Measurements from ENCODE around the gene FBH1.
A peak's percentile ranks its signal among the peaks of the same experiment; 100 is the strongest.
"Not testable (repeated sequence)": the region's sequence is repeated elsewhere in the genome, so short reads cannot be mapped to it uniquely, and the experiment has no call there.

FBH1 gene

DNA sequence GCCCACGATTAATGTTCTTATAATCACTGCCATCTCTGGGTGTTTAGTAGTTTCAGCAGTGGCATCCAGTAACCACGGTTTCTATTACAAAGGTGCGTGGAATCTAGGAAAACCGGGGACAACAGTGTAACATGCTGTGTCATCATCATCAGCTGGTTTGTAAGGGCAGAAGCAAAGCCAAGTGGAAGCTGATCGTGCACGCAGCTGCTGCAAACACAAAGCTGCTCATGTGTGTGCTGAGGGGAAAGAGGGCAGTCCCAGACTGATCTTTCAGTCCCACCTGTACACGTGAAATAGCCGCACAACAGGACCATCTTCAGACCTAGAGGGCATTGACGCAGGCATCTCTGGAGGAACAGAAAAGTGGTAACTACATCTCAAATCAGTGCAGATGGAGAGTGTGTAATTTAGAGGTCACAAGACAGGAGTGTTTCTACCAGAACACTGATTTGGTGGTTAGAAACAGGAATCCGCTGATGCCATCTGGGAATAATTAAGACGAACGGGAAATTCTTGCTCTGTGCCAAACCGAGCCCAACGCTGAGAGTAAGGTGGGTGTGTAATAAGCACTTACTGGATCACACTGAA lies 13.8 kb upstream of the FBH1 start:
- no peak for DNase-seq

DNA sequence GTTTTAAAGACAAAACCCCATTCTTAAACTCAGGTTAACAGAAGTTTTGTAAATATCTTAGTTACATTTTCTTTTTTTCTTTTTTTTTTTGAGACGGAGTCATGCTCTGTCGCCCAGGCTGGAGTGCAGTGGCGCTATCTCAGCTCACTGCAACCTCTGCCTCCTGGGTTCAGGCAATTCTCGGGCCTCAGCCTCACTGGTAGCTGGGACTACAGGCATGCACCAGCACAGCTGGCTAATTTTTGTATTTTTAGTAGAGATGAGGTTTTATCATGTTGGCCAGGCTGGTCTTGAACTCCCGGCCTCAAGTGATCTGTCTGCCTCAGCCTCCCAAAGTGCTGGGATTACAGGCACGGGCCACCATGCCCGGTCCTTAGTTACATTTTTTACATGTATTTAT lies 13.0 kb upstream of the FBH1 start:
- not testable (repeated sequence) for DNase-seq

DNA sequence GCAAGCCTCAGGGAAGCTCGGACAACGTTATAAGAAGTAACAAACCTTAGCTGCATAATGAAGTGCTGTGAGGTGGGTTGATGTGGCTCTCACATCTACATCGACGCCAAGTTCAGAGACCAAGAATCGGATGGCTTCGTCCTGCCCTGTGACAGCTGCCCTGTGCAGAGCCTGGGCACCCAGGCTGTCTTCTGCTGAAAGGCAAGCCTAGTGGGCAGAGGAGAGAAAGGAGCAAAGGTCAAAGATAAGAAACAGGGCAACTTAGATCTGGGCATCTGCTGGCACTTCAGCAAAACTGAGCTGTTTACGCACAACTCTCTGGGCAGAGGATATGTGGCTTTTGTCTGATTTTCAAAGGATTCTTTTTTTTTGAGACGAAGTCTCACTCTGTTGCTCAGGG lies 7.1 kb upstream of the FBH1 start:
- peak; percentile 24 for DNase-seq

DNA sequence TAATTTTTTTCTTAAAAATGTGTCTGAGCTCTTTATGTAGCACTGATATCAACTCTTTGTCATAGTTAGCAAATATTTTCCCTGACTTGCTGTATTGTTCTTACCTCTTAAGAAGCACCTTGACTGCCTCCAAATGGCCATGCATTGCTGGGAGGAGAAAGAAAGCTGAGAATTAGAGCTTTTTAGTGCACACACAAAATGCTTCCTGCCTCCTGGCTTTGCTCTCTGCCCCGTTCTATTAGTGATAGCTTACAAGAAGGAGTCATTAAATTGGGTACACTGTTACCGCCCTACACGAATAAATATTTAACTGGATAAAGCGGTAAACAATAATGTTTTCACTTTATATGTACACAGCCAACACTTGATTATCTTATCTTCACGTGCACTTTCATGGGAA lies 4.4 kb upstream of the FBH1 start:
- peak; percentile 16 for DNase-seq

DNA sequence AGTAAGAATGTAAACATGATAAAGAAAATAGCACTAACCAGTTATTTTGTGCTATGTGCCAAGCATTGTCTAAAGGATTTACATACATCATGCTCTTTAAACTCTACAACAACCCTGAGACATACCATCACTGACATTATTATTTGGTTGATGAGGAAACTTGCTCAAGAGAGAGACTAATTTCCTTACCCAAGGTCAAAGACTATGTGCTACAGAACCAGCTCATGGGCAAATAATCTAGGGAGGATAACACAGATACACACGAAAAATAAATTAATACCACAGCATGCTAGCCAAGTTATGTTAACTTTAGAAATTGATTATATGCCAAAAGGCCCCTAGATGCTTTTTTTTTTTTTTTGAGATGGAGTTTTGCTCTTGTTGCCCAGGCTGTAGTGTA lies 3.0 kb upstream of the FBH1 start:
- DNase-seq: no peak

DNA sequence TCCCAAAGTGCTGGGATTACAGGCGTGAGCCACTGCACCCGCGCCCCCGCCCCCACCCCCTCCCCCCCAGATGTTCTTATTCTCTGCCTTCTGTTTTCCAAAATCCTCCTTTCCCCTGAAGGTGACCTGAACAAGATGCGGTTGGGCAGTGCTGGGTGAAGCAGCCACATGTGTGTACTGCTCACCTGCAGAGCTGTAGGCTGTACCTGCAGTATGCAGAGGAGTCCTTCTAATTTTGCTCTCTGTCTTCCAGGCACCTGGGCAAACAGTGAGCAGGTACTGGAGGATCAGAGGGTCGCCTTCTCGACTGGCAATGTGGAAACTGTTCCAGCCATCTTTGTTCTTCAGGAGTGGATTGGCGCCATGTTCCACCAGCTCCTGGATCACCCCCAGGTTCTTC lies 2.4 kb upstream of the FBH1 start:
- peak; percentile 52 for DNase-seq

DNA sequence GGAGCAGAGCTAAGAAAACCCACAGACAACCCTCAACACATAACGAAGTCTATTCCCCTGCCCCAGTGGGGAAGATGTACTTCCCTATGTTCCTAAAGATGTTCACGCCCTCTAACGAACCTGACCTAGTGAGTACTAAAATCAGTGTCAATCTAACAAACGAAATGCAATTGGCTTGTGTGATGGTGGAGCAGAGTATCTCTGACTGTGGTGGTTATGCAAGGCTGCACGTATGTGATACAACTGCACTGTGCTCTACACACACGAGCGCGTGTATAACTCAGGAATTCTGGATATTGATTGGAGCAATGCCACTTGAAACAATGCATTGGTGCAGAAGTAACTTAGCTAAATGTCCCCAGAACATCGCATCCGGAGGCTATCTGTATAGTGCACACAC lies 1.7 kb upstream of the FBH1 start:
- peak; percentile 25 for DNase-seq

DNA sequence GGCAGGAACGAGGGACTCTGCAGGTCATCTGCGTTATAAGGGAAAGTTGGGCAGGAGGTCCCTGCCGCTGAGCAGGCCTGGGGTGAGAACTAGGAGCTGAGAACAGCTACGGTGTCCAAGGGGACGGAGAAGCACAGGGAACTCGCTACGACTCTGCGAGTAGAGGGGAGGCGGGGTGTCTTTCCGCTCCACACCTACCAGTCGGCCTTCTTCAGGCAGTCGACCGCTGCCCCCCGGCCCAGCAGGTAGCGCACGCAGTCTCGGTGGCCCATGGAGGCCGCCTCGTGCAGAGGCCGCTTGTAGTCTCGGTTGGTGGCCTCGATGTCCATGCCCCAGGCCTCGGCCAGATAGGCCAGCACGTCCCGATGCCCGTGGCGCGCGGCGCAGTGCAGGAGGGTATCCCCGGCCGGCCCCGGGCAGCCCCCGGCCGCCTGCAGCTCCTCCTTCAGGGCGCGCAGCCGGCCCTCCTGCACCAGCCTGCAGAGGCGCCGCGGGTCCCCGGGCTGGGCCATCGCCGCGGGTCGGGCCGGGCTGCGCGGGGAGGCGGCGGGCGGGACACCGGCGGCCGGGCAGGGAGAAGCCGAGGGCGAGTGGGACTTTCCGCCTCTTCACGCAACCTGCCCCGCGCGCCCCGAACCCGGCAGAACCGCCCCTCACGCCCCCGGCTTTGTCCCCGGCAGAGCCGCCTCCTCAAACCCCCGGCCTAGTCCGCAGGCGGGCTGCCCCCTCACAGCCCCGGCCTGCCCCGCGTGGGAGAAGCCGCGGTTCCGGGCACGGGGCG lies 1.0 kb upstream of the FBH1 start:
- peak; percentile 79 for DNase-seq

DNA sequence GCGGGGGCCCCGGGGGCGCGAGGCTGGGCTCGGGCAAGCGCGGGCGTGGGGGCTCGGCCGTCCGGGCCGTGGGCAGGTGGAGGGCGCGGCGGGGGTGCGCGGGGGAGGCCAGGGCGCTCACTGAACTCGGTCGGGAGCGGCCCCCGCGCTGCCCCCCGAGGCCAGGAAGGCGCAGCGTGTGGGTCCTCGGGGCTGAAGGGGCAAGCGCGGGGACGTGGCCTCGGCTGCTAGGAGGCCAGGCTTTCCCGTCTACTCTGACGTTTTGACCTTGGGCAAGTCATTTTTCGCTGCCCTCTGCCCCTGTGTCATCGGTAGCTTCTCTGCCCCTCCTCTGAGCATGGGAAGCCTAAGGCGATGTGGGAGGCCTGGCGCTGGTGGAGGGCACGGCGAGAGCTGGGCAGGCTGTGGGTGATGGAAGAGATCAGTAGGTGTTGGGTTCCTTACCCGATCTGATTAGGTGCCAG lies 441 bp downstream of the FBH1 start:
- DNase-seq: peak; percentile 73

DNA sequence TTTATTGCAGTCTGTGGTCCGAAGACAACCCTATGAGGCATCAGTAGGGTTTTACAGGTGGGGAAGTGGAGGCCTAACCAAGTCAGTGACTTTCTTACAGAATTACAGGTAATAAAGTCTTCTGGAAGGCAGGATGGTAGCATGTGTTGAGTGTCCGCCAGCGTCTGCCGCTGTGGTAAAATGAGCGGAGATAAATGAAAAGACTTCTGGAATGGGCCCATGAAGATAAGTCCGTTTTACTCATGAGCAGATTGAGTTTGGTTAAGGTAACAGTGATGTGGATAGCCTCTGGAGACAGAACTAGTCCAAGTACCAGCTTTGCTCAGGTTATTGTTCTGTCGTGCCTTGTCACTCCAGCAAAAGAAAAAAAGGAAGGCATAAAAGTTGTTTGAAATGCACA lies 966 bp downstream of the FBH1 start:
- DNase-seq: no peak

DNA sequence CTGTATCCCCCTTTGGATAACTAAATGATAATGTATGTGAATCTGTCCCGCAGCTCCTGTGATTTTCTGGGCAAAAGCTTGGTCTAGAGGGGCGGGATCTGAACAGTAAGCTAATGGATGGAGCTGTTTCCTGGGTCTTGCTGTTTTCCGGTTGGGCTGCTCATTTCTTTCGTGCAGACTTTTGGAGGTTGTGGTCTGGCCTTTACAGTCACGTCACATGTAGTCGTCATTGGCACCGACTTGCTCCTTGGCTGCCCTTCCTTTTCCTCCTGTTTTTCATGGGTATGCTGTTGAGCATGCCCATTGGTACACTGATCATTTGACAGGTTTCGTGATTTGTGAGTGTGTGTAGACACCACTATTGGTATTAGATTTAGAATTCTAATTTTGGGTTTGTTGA lies 2.0 kb downstream of the FBH1 start:
- DNase-seq: peak; percentile 60

DNA sequence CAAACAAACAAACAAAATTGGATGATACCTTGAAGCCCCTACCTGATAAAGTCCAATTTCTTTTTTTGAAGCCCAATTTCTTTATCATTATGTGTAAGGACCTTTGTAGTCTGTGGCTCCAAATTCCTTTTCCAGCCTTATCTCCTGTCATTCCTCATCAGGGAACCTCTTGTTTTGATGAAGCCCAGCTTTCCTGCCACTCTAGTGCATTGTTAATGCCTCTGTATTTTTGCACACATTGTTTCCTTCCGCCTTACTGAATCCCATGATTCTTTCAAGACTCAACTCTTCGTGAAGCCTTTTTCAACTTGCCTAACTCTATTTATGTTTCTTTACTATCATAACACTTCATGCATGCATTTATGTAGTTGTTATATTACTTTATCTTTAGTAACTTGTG lies 3.3 kb downstream of the FBH1 start:
- DNase-seq: no peak

DNA sequence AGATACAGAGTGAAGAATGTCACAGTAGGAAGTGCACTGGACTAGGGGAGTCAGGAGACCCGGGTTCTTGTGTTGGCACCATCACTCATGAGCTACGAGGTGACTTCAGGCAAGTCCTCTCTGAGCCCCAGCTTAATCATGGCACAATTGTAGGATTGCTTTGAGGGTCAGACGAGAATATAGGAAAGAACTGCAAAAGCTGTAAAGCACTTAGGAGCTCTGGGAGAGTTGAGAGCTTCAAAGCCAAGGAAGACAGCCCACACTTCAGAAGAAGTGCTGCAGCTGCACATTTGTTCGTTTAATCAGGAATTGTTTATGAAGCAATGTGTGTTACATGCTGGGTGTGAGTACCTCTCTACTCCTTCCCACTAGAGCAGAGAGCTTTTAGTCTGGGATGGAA lies 4.4 kb downstream of the FBH1 start:
- peak; percentile 53 for DNase-seq

DNA sequence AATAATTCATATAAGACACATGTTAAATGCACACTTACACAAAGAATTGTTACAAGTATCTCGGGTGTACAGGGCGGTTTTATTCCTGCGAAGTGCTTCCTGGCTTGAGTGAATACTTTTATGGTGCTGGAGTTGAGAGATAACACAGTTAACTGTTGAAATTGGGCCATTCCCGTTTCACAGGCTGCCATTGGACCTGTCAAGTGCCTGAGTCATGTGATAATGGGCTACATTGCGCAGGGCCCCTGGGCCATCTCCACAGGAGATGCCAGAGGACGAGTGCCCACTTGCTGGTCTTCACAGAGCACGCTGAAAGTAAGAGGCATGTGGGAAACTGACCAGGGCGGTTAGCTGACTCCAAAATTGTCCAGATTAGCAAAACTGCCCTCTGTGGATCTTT lies 4.8 kb downstream of the FBH1 start:
- DNase-seq: peak; percentile 45

DNA sequence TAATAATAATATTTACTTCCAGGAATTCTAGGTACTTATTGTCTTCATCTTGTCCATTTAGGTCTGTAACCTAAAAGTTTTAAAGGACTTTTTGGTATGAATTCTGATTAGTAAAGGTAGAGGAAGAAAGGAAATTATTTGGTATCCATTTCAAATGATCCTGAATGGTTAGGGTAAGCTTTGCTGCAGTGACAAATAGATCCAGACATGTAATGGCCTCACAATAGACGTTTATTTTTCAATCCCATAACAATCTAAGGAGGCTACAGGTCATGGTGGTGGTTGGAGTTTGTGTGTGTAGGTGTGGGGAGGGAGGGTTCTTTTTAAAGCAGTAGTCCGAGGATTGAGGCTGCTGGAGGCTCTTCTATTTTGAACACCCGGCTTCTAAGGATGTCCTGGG lies 5.3 kb downstream of the FBH1 start:
- no peak for DNase-seq

DNA sequence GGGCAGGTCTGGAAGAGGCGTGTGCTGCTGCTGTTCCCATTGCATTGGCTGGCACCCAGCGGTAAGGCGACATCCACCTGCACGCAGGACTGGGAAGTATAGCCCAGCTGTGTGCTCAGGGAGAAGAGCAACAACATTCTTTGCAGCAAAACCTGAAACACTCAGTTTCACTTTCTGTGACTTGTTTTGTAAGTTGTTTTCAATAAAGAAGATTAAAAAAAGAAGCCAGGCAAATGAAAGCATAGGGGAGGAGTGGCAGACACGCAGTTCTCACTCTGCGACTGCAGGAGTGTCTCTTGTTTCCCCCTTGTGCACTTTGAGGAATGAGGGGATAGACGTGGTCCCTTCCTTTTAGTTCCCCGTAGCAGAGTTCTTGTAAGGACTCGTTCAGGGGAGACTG lies 5.8 kb downstream of the FBH1 start:
- DNase-seq: peak; percentile 59

DNA sequence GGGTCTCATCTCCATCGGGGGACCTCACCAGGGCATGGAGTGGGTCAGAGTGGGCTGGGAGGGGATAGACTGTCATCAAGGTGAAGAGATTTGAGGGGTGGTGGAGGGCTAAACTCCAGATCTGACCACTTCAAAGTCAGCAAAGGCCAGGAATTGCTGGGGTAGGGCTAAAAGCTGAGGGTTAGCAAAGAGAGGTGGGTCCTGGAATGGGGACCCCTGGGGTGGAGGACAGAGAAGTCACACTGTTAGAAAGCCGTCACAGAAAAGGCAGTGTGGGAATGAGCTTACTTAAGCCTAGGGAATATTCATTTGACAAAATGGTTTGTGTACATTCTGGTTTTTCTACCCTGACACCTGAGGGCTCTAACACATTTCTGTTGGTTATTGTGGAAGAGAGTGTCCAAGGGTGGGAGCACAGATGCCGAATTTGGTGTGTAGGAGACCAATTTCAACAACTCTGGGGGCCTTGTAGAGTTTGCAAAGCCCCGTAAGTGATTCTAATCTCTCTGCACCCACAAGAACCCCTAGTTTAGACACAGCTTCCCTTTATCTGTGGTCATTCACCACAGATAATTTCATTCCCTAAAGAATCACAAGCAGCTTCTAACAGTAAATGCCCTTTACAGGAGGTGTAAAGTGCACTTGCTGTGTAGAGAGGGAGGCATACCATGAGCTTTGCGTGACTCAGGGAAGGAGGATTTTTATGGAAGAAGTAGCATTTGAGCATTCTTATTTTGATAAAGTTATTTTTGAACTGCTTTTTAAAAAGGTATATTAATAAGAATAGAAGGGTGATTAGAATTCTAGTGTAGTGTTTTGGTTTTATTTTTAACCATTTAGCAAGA lies 6.4 kb downstream of the FBH1 start:
- DNase-seq: peak; percentile 4

DNA sequence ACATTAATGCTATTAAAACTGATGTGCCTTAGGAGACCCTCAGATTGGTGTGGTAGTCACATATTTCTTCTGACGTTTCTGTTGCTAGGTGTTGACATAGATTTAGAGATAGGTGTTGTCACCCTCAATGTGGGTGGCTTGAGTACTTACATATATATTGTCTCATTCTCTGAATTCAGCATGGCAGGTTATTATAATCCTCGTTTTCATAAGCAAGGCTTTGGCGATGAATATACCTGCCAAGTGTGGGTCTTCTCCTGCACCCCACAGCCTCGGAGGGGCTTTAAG lies 7.0 kb downstream of the FBH1 start:
- peak; percentile 46 for DNase-seq

DNA sequence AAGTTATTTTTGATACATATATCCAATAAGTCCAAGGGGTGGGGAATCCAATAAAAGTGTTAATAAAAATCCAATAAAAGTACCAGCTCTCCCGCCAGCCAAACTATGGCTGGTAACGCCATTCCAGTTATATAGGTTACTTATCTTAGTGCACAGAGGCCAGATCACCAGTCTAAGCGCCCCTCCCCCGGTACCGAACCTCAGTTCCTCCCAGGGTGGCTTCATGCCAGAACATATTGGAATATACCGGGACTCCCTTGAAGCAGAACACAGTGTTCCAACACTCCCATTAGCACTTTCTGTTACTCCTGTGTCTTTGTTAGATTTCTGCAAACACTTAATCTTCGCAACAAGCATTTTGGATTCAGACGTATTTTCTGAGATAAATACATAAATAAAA lies 7.5 kb downstream of the FBH1 start:
- no peak for DNase-seq

DNA sequence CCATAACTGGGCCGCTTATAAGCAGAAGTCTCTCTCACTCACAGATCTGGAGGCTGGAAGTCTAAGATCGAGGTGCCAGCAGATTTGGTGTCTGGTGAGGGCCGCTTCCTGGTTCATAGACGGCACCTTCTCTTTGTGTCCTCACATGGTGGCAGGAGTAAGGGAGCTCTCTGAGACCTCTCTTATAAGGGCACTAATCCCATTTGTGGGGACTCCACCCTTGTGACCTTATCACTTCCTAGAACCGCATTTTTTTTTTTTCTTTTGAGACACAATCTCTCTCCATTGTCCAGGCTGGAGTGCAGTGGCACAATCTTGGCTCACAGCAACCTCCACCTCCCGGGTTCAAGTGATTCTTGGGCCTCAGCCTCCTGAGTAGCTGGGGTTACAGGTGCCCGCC lies 8.1 kb downstream of the FBH1 start:
- DNase-seq: no peak

DNA sequence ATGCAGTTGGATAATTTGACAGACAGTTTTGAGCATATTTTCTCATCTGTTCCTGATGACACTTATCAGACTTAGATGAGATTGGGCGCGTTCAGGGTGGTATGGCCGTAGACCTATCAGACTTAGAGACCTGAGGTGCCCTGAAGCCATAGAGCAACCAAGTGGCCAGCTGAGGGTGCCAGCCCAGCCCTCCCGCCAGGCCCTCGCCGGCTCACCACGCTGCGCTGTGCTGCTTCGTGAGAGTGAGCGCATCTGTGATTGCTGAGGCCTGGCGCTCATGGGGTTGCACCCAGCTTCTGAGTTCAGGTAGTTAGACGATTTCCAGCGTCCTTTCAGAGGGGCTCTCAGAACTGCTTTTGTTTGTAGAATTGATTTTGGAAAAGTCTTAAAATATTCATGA lies 10.2 kb downstream of the FBH1 start:
- DNase-seq: peak; percentile 50

DNA sequence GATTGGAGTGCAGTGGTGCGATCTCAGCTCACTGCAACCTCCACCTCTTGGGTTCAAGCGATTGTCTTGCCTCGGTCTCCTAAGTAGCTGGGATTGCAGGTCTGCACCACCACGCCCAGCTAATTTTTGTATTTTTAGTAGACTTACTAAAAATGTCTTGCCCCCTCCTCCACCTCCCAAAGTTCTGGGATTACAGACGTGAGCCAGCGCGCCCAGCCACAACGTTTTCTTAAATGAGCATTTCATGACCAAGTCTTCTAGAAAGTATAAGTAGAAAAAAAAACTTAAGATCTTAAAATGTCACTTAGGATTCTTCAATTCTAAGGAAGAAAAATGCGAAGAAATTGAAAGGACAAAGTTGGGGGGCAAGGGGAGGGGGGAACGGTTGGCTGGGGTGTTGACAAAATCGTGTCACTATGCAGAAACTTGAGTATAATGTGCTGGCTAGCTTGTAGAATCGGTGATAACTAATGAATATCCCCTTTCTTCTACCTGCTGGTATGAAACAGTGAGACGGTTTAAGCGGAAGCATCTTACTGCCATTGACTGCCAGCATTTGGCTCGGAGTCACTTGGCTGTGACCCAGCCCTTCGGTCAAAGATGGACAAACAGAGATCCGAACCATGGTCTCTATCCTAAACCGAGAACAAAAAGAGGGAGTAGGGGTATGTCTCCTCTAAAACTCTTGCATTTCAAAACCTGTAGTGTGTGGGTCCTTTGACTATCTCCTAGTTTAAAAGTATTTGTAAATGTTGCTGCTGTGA lies 12.7 kb downstream of the FBH1 start:
- peak; percentile 21 for DNase-seq

DNA sequence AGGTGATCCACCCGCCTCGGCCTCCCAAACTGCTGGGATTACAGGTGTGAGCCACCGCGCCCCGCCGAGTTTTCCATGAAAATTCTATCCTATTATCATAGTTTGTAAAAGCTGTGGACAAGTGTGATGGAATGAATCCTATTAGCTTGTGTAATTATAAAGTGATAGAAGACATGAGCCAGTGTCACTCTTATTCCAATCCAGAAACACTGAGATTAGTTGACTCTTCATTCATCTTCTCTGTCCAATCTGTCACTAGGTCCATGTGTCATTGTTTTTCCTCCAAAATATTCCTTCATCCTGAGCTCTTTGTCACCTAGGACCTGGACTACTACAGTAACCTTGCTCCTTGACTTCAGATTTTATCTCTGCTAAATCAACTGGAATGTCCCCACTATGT lies 13.5 kb downstream of the FBH1 start:
- no peak for DNase-seq
